ENCODE data around the gene EPM2AIP1.
"Not testable (repeated sequence)": the region's sequence is repeated elsewhere in the genome, so short reads cannot be mapped to it uniquely, and the experiment has no call there.

The EPM2AIP1 gene

DNA sequence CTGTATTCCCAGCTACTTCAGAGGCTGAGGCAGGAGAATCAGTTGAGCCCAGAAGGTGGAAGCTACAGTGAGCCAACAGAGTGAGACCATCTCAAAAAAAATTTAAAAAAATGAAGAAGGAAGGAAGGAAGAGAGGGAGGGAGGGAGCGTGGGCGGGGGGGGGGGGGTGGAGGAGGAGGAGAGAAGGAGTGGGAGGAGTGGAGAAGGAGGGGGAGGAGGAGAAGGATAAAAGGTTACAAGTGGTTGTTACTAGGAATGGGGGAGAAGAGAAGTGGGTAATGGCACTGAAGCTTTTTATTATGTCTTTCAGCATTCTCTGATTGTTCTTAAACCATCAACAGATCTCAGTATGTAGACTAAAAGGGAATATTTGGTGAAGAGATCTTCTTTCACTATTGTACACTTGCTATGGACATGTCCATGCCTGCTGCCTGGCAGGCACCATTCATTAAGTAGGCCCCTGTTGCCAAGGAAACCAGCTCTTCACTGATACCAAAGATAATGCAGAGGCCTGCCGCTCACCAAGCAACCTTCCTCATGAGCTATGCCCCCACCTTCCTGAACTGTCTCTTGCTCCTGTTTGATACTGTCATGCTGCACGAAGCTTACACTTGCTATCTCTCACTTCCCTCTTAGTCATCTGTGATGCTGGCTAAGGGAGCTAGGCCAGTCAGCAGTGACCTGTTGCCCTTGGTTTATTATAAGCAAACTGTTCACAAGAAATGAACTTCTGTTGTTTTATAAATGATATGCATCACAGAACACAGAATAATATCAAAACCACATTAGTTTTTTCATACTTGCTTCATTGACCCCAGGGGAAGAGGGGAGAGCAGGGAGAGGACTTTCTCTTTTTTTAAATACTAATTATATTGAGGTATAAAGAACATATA is 23.1 kb downstream of the EPM2AIP1 start:
- peak; percentile 100 for ATAC-seq
- Mint-ChIP-seq H3K4me3 (peak overlapping the region; percentile 45), H3K36me3 (peaks cover 8% of the 10 kb centered on the region), H3K9me3 (no peaks in the 10 kb centered on the region), H3K27ac (peak overlapping the region; percentile 85), H3K4me1 (peaks cover 29% of the 10 kb centered on the region), H3K27me3 (no peaks in the 10 kb centered on the region)

DNA sequence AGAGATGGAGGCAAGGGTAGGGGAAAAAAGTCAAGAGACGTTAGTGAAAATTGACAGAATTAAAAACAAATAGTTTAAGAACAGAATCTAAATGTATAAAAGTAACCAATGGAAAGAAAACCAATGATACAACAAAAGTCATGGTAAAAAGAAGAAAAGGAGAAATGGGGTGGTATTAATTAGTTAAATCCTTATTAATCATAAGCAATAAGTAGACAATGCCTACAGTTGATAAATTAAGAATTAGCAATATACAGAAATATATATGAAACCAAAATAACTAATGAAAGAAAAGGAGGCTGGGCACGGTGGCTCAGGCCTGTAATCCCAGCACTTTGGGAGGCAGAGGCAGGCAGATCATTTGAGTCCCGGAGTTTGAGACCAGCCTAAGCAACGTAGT is 23.8 kb downstream of the EPM2AIP1 start:
- Mint-ChIP-seq H3K36me3 (peaks cover 4% of the 10 kb centered on the region), H3K27me3 (no peaks in the 10 kb centered on the region), H3K9me3 (no peaks in the 10 kb centered on the region), H3K27ac (peak overlapping the region; percentile 85), H3K4me1 (peaks cover 33% of the 10 kb centered on the region), H3K4me3 (peak overlapping the region; percentile 45)
- ATAC-seq, result no peak

DNA sequence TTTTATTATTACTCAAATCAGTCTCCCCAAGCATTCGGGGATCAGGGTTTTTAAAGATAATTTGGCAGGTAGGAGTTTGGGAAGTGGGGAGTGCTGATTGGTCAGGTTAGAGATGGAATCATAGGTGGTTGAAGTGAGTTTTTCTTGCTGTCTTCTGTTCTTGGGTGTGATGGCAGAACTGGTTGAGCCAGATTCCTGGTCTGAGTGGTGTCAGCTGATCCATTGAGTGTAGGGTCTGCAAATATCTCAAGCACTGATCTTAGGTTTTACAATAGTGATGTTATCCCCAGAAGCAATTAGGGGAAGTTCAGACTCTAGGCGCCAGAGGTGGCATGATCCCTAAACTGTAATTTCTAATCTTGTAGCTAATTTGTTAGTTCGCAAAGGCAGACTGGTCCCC is 27.5 kb downstream of the EPM2AIP1 start:
- Mint-ChIP-seq H3K27ac (peak overlapping the region; percentile 36), H3K9me3 (no peaks in the 10 kb centered on the region), H3K27me3 (no peaks in the 10 kb centered on the region), H3K4me1 (peaks cover 30% of the 10 kb centered on the region), H3K36me3 (no peaks in the 10 kb centered on the region), H3K4me3 (no peak overlapping the region)
- no peak for ATAC-seq

DNA sequence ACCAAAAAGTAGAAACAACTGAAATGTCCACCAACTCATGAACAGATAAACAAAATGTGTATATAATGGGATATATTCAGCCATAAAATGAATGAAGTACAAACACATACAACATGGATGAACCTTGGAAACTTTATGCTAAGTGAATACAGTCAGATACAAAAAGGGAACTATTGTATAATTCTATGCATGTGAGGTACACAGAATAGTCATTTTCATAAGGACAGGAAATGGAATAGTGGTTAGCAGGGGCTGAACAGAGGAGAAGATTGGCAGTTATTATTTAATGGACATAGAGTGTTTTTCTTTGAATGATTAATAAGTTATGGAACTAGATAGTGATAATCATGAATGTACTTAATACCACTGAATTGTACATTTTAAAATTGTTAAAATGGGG is 28.1 kb downstream of the EPM2AIP1 start:
- no peaks in the 10 kb centered on the region for H3K9me3 Mint-ChIP-seq
- H3K4me3 Mint-ChIP-seq, result no peak overlapping the region
- peak; percentile 72 for ATAC-seq
- H3K36me3 Mint-ChIP-seq, result no peaks in the 10 kb centered on the region
- peak overlapping the region; percentile 36 for H3K27ac Mint-ChIP-seq
- H3K4me1 Mint-ChIP-seq, result peaks cover 25% of the 10 kb centered on the region
- H3K27me3 Mint-ChIP-seq, result no peaks in the 10 kb centered on the region

DNA sequence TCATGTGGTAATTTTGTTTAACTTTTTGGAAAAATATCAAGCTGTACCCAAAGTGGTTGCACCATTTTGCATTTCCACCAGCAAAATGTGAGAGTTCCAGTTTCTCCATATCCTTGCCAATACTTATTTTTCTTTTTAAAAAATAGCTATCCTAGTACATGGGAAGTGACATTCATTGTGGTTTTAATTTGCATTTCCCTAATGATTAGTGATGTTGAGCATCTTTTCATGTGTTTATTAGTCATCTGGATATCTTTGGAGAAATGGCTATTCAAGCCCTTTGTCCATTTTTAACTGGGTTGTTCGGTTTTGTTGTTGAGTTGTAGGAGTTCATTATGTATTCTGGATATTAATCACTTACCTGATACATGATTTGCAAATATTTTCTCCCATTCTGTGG is 28.6 kb downstream of the EPM2AIP1 start:
- H3K4me1 Mint-ChIP-seq, result peaks cover 20% of the 10 kb centered on the region
- H3K9me3 Mint-ChIP-seq, result no peaks in the 10 kb centered on the region
- H3K4me3 Mint-ChIP-seq, result no peak overlapping the region
- H3K27ac Mint-ChIP-seq, result peak overlapping the region; percentile 36
- ATAC-seq, result no peak
- no peaks in the 10 kb centered on the region for H3K36me3 Mint-ChIP-seq
- H3K27me3 Mint-ChIP-seq, result no peaks in the 10 kb centered on the region

DNA sequence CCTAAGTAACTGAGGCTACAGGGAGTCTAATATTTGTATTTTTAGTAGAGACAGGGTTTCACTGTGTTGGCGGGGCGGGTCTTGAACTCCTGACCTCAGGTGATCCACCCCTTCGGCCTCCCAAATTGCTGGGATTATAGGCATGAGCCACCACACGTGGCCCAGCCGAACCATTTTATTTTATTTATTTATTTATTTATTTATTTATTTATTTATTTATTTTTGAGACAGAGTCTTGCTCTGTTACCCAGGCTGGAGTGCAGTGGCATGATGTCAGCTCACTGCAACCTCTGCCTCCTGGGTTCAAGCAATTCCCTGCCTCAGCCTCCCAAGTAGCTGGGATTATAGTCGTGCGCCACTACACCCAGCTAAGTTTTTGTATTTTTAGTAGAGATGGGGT is 29.9 kb downstream of the EPM2AIP1 start:
- ATAC-seq, H3K27me3 Mint-ChIP-seq, H3K4me3 Mint-ChIP-seq, H3K9me3 Mint-ChIP-seq, H3K27ac Mint-ChIP-seq, H3K36me3 Mint-ChIP-seq: not testable (repeated sequence)
- peaks cover 23% of the 10 kb centered on the region for H3K4me1 Mint-ChIP-seq

DNA sequence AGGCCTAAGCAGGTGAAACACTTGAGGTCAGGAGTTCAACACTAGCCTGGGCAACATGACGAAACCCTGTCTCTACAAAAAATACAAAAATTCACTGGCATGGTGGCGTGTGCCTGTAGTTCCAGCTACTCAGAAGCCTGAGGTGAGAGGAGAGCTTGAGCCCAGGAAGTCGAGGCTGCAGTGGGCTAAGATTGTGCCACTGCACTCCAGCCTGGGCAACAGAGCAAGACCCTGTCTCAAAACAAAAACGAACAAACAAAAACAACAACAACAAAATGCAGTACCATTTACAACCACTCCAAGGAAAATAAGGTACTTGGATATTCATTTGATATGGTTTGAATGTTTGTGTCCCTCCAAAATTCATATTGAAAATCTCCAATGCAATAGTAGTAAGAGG is 32.4 kb downstream of the EPM2AIP1 start:
- Mint-ChIP-seq H3K4me1 (peaks cover 35% of the 10 kb centered on the region), H3K36me3 (no peaks in the 10 kb centered on the region), H3K27ac (no peak overlapping the region), H3K4me3 (no peak overlapping the region), H3K27me3 (no peaks in the 10 kb centered on the region), H3K9me3 (no peaks in the 10 kb centered on the region)
- ATAC-seq, result no peak

DNA sequence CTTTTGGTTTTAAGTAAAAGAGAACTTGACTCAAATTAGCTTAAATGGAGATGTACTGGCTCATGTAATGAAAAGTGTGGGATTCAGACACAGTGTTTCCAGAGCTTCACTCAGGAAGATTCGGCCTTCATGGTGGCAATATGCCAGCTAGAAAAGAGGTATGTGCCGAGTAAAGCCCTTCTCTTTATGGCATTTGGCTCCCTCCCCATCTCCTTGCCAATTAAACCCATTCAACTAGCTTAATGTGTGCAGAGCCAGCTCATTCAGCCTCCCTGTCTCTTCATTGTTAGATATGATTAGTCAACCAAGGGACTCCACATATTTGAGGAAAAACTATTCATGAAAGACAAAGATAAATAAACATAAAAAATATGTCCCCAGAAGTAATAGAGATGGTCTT is 33.1 kb downstream of the EPM2AIP1 start:
- no peak overlapping the region for H3K27ac Mint-ChIP-seq
- no peaks in the 10 kb centered on the region for H3K36me3 Mint-ChIP-seq
- no peak for ATAC-seq
- H3K9me3 Mint-ChIP-seq, result no peaks in the 10 kb centered on the region
- H3K4me1 Mint-ChIP-seq, result peaks cover 32% of the 10 kb centered on the region
- H3K4me3 Mint-ChIP-seq, result no peak overlapping the region
- H3K27me3 Mint-ChIP-seq, result no peaks in the 10 kb centered on the region

DNA sequence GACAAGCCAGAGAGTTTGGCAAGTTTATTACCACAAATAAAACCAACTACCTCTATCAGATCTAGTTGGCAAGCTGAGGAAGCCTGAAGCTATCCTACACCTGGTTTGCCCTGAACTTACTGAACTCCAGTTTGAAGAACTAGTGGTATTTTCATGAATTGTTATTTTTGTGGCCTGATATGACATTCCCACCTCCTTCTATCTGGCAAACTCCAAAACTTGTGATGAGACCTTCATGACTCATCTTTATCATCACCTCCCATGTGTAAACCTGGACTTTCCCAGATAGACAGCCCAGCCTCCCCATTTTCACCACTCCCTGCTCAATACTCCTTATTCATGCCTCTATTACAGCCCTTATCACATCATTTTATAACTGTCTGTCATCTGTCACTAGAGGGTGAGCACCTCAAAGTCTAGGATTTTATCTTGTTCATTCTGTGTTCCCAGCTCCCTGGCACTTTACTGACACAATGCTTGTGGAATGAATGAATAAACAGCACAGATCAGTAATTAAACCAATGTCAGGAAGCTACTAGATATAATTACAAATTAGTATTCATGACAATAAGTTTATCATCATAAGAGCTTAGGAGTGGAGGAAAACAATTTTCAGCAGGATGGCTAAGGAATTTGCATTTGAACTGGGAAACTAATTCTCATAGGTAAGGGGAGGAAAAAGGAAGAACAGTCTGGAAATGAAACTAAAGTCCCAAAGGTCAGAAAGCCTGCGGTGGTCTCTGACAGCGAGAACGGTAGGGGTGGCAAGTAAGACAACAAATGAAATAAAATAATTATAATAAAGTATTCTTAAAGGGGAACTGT is 34.9 kb downstream of the EPM2AIP1 start:
- ATAC-seq, result no peak
- Mint-ChIP-seq H3K36me3 (no peaks in the 10 kb centered on the region), H3K4me3 (peak overlapping the region; percentile 40), H3K27me3 (no peaks in the 10 kb centered on the region), H3K9me3 (no peaks in the 10 kb centered on the region), H3K4me1 (peaks cover 27% of the 10 kb centered on the region), H3K27ac (peak overlapping the region; percentile 48)

DNA sequence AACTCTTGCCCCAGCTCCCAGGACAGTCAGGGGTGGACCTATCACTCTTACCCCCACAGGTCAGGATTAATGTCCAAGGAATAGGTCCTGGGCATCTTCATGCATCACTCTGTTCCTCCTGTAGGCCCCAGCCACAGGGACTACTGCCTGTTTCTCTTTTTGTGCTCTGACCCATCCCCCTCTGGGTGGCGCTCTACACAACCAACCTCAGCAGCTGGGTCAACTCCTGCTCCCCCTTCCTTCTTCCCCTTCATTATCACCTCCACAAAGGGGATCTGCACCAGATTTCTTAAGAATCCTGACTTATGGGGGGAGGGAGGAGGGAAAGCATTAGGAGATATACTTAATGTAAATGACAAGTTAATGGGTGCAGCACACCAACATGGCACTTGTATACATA is 35.9 kb downstream of the EPM2AIP1 start:
- Mint-ChIP-seq H3K9me3 (no peaks in the 10 kb centered on the region), H3K4me1 (peaks cover 27% of the 10 kb centered on the region)

DNA sequence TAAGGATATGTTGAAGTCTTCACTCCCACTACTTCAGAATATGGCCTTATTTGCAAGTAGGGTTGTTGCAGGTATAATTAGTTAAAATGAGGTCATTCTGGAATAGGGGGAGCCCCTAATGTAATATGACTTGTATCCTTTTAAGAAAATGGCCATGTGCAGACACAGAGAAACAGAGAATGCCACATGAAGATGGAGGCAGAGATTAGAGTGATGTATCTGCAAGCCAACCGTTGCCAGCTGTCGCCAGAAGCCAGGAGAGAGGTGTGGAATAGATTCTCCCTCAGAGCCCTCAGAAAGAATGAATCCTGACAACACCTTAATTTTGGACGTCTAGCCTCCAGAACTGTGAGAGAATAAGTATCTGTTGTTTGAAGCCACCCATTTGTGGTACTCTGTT is 36.8 kb downstream of the EPM2AIP1 start:
- peak overlapping the region; percentile 12 for H3K27ac Mint-ChIP-seq
- H3K4me3 Mint-ChIP-seq, result no peak overlapping the region
- no peaks in the 10 kb centered on the region for H3K9me3 Mint-ChIP-seq
- ATAC-seq, result no peak
- no peaks in the 10 kb centered on the region for H3K36me3 Mint-ChIP-seq
- no peaks in the 10 kb centered on the region for H3K27me3 Mint-ChIP-seq
- H3K4me1 Mint-ChIP-seq, result peaks cover 27% of the 10 kb centered on the region

More for the DNA sequence above, 35.9 kb downstream of the EPM2AIP1 start:
- Mint-ChIP-seq H3K4me3 (no peak overlapping the region), H3K27ac (no peak overlapping the region), H3K27me3 (no peaks in the 10 kb centered on the region), H3K36me3 (no peaks in the 10 kb centered on the region)
- no peak for ATAC-seq

DNA sequence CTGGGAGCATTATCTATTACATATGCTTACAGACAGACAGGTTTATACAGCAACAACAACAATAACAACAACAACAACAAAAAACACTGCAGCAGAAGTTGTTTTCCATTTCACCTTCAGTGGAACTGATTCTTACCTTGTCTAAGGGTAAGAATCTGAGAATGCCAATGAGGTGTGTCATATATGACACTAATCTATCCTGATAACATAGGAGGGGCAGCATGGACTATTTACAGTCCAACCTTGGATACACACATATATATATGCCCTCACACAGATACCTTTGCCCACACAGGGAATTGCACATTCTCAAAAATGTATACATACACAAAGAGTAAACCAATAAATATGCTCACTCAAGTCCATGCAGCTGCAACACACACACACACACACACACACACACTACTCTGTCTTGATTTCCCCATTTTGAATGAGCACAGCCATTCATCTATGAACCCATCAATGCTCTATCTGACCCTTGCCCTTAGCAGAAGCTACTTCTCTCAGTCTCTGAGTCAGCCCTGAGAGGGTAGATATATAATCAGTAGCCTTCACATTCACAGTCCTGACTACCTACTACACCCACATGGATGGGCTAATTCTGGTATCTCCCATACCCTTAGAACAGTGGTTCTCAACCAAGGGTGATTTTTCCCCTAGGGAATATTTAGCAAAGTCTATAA is 38.3 kb downstream of the EPM2AIP1 start:
- Mint-ChIP-seq H3K27me3 (no peaks in the 10 kb centered on the region), H3K9me3 (no peaks in the 10 kb centered on the region), H3K27ac (no peak overlapping the region), H3K4me3 (no peak overlapping the region), H3K4me1 (peaks cover 27% of the 10 kb centered on the region), H3K36me3 (no peaks in the 10 kb centered on the region)
- ATAC-seq, result no peak

DNA sequence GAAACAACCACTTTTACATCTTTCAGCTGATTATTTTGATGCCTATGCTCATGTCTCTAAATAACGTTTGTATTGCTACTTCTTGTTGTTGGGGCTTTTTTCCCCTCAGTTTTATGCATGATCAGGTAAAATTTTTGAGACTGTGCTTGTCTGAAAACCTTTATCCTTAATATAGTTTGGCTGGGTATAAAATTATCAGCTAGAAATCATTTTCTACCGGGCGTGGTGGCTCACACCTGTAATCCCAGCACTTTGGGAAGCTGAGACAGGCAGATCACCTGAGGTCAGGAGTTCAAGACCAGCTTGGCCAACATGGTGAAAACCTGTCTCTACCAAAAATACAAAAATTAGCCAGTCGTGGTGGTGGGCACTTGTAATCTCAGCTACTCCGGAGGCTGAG is 45.1 kb downstream of the EPM2AIP1 start:
- peaks cover 13% of the 10 kb centered on the region for H3K4me1 Mint-ChIP-seq
- H3K27me3 Mint-ChIP-seq, H3K36me3 Mint-ChIP-seq, ATAC-seq, H3K27ac Mint-ChIP-seq, H3K4me3 Mint-ChIP-seq, H3K9me3 Mint-ChIP-seq: not testable (repeated sequence)

DNA sequence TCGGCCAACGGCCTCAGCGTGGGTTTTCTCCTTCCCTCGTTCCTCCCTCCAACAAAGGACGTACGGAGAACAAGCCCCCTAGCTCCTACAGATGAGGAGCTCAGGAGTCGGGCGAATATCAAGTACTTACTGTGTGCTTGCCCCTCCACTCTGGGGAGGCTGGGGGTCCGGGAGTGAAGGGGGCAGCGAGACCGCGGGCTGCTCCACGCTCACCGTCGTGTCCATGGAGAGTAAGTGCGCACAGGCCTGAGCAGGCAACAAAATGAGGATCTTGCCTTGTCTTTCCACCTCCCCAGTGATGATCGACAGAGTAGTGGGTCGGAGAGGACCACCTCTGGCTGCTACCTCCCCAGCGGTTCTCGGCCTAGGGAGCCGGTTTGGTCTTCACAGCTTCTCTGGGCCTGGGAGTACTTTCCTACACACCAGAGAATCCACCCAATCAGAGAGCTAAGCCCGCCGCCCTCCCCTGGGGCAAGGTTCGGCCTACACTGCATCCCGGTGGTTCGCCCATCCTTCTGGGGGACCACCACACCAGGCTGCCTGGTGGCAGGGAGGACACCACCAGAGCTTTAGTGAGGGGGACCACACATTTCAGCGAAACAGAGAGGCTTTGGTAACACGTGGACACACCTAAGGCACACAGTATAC is 47.5 kb downstream of the EPM2AIP1 start:
- Mint-ChIP-seq H3K9me3 (peaks cover 8% of the 10 kb centered on the region), H3K36me3 (peaks cover 10% of the 10 kb centered on the region), H3K4me1 (peaks cover 18% of the 10 kb centered on the region), H3K4me3 (peak overlapping the region; percentile 89), H3K27me3 (no peaks in the 10 kb centered on the region), H3K27ac (peak overlapping the region; percentile 86)
- no peak for ATAC-seq

All from stimulated activated memory B cell treated with anti-CD40 and anti-IgM and Interleukin-4, amounts not matched to agents 10 μg/mL and 1 μg/mL and 100 μg/mL, for 72 hours (primary cell).